T-helper 2 cell treated with Interferon-gamma antibody and Interleukin-4, amounts not matched to agents 100 ng/mL and 5 ng/mL, for 36 hours (primary cell): ENCODE data around the gene MBTD1. TPM values are rescaled to one million over a fixed set of nuclear protein-coding genes. Genes with fewer than 3 reads are reported as not detected.
"Not testable (repeated sequence)": the region's sequence is repeated elsewhere in the genome, so short reads cannot be mapped to it uniquely, and the experiment has no call there.

Source experiments
- intact Hi-C: fragments of 100-400 bp; cut with micrococcal nuclease; formaldehyde crosslinking; loops from one replicate; pipeline ENCODE4 v1.15.1; 2023
- total RNA-seq: library from RNA; stranded (reverse); gene quantifications from 2 replicates; pipeline ENCODE4 v1.2.3, GENCODE V29; 2022

Gene MBTD1
- total RNA-seq, 1 donor from 2014 or later, result 13.0 TPM

- intact Hi-C loops, result no loop called here
These were observed 70.2 kb downstream of the MBTD1 start for GRCh38 chr17:51189628-51190027.

GRCh38 chr17:51189162-51189561 lies 70.7 kb downstream of the MBTD1 start:
- intact Hi-C loops, result no loop called here

GRCh38 chr17:51188271-51188833 lies 71.5 kb downstream of the MBTD1 start:
- intact Hi-C loops, result no loop called here

- intact Hi-C loops, result no loop called here
These were observed 74.0 kb downstream of the MBTD1 start for GRCh38 chr17:51185763-51186332.

GRCh38 chr17:51184124-51184523 lies 75.7 kb downstream of the MBTD1 start:
- intact Hi-C loops, result no loop called here

- intact Hi-C loops, result no loop called here
These were observed 79.4 kb downstream of the MBTD1 start for GRCh38 chr17:51180486-51180885.

- intact Hi-C loops, result not testable (repeated sequence)
These were observed 87.8 kb downstream of the MBTD1 start for GRCh38 chr17:51172030-51172429.

GRCh38 chr17:51170736-51171135 lies 89.1 kb downstream of the MBTD1 start:
- intact Hi-C loops, result no loop called here

- intact Hi-C loops, result no loop called here
These were observed 90.5 kb downstream of the MBTD1 start for GRCh38 chr17:51169340-51169739.

- intact Hi-C loops, result loop anchor here (1.0 kb wide), 3 partner anchors 14 to 93 kb away; partner anchors contain the start of genes MBTD1, NME1 and UTP18
These were observed 92.6 kb downstream of the MBTD1 start for GRCh38 chr17:51166987-51167931.

- intact Hi-C loops, result loop anchor here (1.0 kb wide), 3 partner anchors 13 to 94 kb away; partner anchors contain the start of genes MBTD1, NME1 and UTP18
These were observed 93.5 kb downstream of the MBTD1 start, which contains the start of gene NME2 for GRCh38 chr17:51166198-51166986. Gene NME2, plus strand, starts transcription at chr17:51166411. Its CDS starts 420 bp downstream, at chr17:51166831.

GRCh38 chr17:51165680-51166197 lies 94.1 kb downstream of the MBTD1 start:
- intact Hi-C loops, result loop anchor here (1.0 kb wide), 3 partner anchors 12 to 95 kb away; partner anchors contain the start of genes MBTD1, NME1 and UTP18

- intact Hi-C loops, result no loop called here
These were observed 94.8 kb downstream of the MBTD1 start for GRCh38 chr17:51164911-51165679.

GRCh38 chr17:51161541-51161940 lies 98.3 kb downstream of the MBTD1 start:
- intact Hi-C loops, result no loop called here

GRCh38 chr17:51159604-51160003 lies 100.2 kb downstream of the MBTD1 start:
- intact Hi-C loops, result loop anchor here (10.0 kb wide), 2 partner anchors 125 to 295 kb away; partner anchors contain the start of gene TOB1

GRCh38 chr17:51155416-51155815 lies 104.4 kb downstream of the MBTD1 start:
- intact Hi-C loops, result loop anchor here (10.0 kb wide), 2 partner anchors 121 to 291 kb away; partner anchors contain the start of gene TOB1

- intact Hi-C loops, result loop anchor here (5.0 to 10.0 kb wide), 3 partner anchors 119 to 372 kb away; partner anchors contain the start of gene TOB1
These were observed 105.7 kb downstream of the MBTD1 start for GRCh38 chr17:51154176-51154575.

- intact Hi-C loops, result loop anchor here (1.0 to 10.0 kb wide), 8 partner anchors 13 to 446 kb away; partner anchors contain the start of genes ANKRD40, MBTD1, NME2 and TOB1
These were observed 106.4 kb downstream of the MBTD1 start, which contains the start of gene NME1 for GRCh38 chr17:51153210-51154072. Gene NME1, plus strand, starts transcription at chr17:51153559. Its CDS starts 2,096 bp downstream, at chr17:51155655.
